GM13977 (cell line): ENCODE measurements around the gene CRABP2.

Experiments used
- DNase-seq: peaks from one replicate; pipeline ENCODE4 v3.0.0; 2012; ENCODE audit warnings: low spot score
- CTCF ChIP-seq: IDR thresholded peaks from 2 replicates; pipeline ENCODE4 v1.5.1; 2012; ENCODE audit warnings: mild to moderate bottlenecking, control low read depth; ENCODE audit not compliant: insufficient read depth; ENCODE audit errors: extremely low read depth, missing control alignments
- in situ Hi-C: fragments of 300-500 bp; cut with MboI; formaldehyde crosslinking; loops from one replicate; pipeline ENCODE4 v1.12.0; 2022; ENCODE audit warnings: low sequenced_read_pairs, low pct_unique_long_range_greater_than_20kb, mixed read lengths, inconsistent platforms; ENCODE audit not compliant: unreplicated experiment

CRABP2 gene

GRCh38 chr1:156705321-156705917 is at the start of gene CRABP2:
Gene CRABP2, minus strand, starts transcription at chr1:156705583. Its CDS starts 137 bp downstream, at chr1:156705446.
- TF ChIP-seq CTCF: no peak
- DNase-seq: peak; percentile 53
- in situ Hi-C loops: loop anchor here (25.0 kb wide), 1 partner anchor 157 kb away; the partner anchor contains the start of genes INSRR and NTRK1

GRCh38 chr1:156754219-156754618 is 48.8 kb upstream of the CRABP2 start:
- no peak for DNase-seq
- no peak for TF ChIP-seq CTCF
- in situ Hi-C loops: no loop called here

- TF ChIP-seq CTCF: no peak
- in situ Hi-C loops: no loop called here
- no peak for DNase-seq
Measured at GRCh38 chr1:156752843-156753482, 47.6 kb upstream of the CRABP2 start.

- peak; percentile 97 for DNase-seq
- no peak for TF ChIP-seq CTCF
- in situ Hi-C loops: no loop called here
Measured at GRCh38 chr1:156751757-156752481, 46.5 kb upstream of the CRABP2 start.

GRCh38 chr1:156751451-156751756 is 46.0 kb upstream of the CRABP2 start, which contains the start of gene HDGF:
Gene HDGF, minus strand, starts transcription at chr1:156751675. Its CDS starts 246 bp downstream, at chr1:156751429.
- in situ Hi-C loops: no loop called here
- TF ChIP-seq CTCF: no peak
- DNase-seq: no peak

- no peak for TF ChIP-seq CTCF
- no peak for DNase-seq
- in situ Hi-C loops: no loop called here
Measured at GRCh38 chr1:156750711-156751450, 45.5 kb upstream of the CRABP2 start.
